Psoas muscle (tissue), 8 donors: Measurements from ENCODE around the gene EFCC1. TPM values are rescaled to one million over a fixed set of nuclear protein-coding genes. Genes with fewer than 3 reads are reported as not detected.

Experiments
- ATAC-seq, 4 donors: fragments of 200-7000 bp; cut with Tn5 transposase; one replicate each; pipeline ENCODE4 v1.9.1; 2020; ENCODE audit warnings: moderate library complexity in 3 of 4, mild to moderate bottlenecking in 2 of 4
- DNase-seq, 2 donors: peaks; one replicate each; pipeline ENCODE4 v3.0.0-alpha.2; 2020
- H3K27ac ChIP-seq: fragments of 200-600 bp; one replicate; pipeline ENCODE4 v1.8.0; 2022
- H3K27me3 ChIP-seq, 3 donors: fragments of 200-600 bp in 1 of 3; one replicate each; pipeline versions ENCODE4 v1.6.1 to v1.8.0; 2013 to 2022; ENCODE audit warnings: low read length in 2 of 3, mild to moderate bottlenecking in 2 of 3, moderate library complexity in 1 of 3; ENCODE audit not compliant: insufficient read depth in 3 of 3
- H3K36me3 ChIP-seq, 2 donors: fragments of 200-600 bp in 1 of 2; one replicate each; pipeline versions ENCODE4 v1.6.1 to v1.8.0; 2013 to 2022; ENCODE audit warnings: low read depth in 1 of 2, mild to moderate bottlenecking in 1 of 2, moderate library complexity in 1 of 2; ENCODE audit not compliant: insufficient read depth in 1 of 2
- H3K4me1 ChIP-seq: fragments of 200-600 bp; one replicate; pipeline ENCODE4 v1.8.0; 2022
- H3K4me3 ChIP-seq: fragments of 200-600 bp; one replicate; pipeline ENCODE4 v1.8.0; 2022; ENCODE audit warnings: mild to moderate bottlenecking
- H3K9me3 ChIP-seq: fragments of 200-600 bp; one replicate; pipeline ENCODE4 v1.8.0; 2022
- WGBS, 3 donors: extraction: QIAGEN DNeasy Blood & Tissue Kit; methylation state at CpG; one replicate each; pipeline versions ENCODE4 v1.1.6 to v1.1.7; 2013; 5-methylcytosine and 5-hydroxymethylcytosine counted together
- intact Hi-C, 2 donors: fragments of 100-400 bp; cut with DNase I; formaldehyde crosslinking; loops; one replicate each; pipeline versions ENCODE4 v1.11.0 to v1.14.2; 2022
- polyA plus RNA-seq, 3 donors: library from polyadenylated mRNA; stranded (reverse); fragments of 200-250 nt; gene quantifications; one replicate each; pipeline ENCODE4 v1.2.3, GENCODE V29; 2013
- total RNA-seq, 4 donors: library from RNA; stranded (reverse); fragmentation: NEBNext Ultra II Directional in 2 of 4; extraction: Animal tissue kit (Norgen Biotek cat#: 25700) in 2 of 4; gene quantifications; one replicate each; pipeline versions ENCODE4 v1.2.1 to v1.2.4, GENCODE V29; 2021 to 2023
- TF ChIP-seq, protein P1 (sequence below): fragments of 200-600 bp; IDR thresholded peaks from one replicate; pipeline ENCODE4 v1.8.0; 2022; ENCODE audit warnings: antibody characterized with exemption
- donor health status: healthy with polysubstance abuse.
- donor health status: DM: no; HTN: no; CAD: no; lungs with moderate emphysema.
- donor health status: Bipolar disorder and iron deficiency.
- donor health status: healthy.
- donor health status: DM: yes; HTN: yes; CAD: no.
- donor health status: DM: no; HTN: no; CAD: no.
- donor health status: DM: no; HTN: no; CAD: no.
- donor health status: DM: yes; HTN: yes; CAD: no.

Gene EFCC1
- total and polyA plus RNA-seq, 7 donors, result 0.11 to 1.5 (median 0.48) TPM

DNA sequence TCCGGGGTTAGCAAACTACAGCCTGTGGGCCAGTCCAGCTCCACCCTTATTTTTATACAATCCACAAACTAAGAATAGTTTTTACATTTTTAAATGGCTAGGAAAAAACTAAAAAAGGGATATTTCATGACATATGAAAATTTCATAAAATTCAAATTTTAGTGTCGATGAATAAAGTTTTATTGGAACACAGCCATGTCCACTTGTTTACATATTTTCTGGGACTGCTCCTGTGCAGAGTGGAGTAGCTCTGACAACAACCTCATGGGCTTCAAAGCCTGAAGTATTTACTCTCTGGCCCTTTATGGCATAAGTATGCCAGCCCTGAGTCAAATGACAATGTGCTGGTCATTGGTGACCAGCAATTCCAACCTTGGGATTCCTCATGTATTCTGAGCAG lies 17.2 kb downstream of the EFCC1 start:
- TF ChIP-seq, protein P1, sequence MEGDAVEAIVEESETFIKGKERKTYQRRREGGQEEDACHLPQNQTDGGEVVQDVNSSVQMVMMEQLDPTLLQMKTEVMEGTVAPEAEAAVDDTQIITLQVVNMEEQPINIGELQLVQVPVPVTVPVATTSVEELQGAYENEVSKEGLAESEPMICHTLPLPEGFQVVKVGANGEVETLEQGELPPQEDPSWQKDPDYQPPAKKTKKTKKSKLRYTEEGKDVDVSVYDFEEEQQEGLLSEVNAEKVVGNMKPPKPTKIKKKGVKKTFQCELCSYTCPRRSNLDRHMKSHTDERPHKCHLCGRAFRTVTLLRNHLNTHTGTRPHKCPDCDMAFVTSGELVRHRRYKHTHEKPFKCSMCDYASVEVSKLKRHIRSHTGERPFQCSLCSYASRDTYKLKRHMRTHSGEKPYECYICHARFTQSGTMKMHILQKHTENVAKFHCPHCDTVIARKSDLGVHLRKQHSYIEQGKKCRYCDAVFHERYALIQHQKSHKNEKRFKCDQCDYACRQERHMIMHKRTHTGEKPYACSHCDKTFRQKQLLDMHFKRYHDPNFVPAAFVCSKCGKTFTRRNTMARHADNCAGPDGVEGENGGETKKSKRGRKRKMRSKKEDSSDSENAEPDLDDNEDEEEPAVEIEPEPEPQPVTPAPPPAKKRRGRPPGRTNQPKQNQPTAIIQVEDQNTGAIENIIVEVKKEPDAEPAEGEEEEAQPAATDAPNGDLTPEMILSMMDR, result no peak
- no peaks in the 10 kb centered on the region for H3K27me3 ChIP-seq
- H3K4me3 ChIP-seq, result no peak overlapping the region
- no peaks in the 10 kb centered on the region for H3K9me3 ChIP-seq
- 51 to 74% (median 72%) methylated on average over 2 of the region's 2 CpGs for WGBS, 3 donors
- H3K36me3 ChIP-seq, result no peaks in the 10 kb centered on the region
- H3K4me1 ChIP-seq, result peaks cover 8% of the 10 kb centered on the region
- intact Hi-C loops, result no loop called here
- ATAC-seq (no peak), DNase-seq (no peak)
- H3K27ac ChIP-seq, result no peak overlapping the region

DNA sequence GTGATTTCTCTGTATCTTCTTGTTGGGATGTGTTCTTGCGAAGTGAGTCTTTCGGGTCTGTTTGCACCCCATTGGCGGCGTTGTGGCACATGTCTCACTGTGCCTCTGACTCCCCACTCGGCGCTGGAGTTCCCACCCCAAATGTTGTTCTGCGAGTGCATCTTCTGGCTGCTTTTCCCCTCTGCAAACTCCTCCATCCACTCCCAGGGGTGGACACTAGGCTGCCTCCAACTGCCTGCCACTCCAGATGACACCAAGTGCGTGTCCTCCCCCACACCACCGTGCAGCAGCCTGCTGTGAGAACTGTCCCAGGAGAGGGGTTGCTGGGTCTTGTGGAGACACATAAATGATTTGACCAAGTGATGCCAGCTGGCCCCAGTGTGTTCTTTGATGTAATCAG lies 17.6 kb downstream of the EFCC1 start:
- TF ChIP-seq, protein P1, result no peak
- Histone ChIP-seq H3K36me3 (no peaks in the 10 kb centered on the region), H3K9me3 (no peaks in the 10 kb centered on the region), H3K4me1 (peaks cover 8% of the 10 kb centered on the region), H3K27ac (no peak overlapping the region), H3K27me3 (no peaks in the 10 kb centered on the region), H3K4me3 (no peak overlapping the region)
- no peak for ATAC-seq
- no peak for DNase-seq
- WGBS, 3 donors, result 80 to 87% (median 87%) methylated on average over 9 of the region's 9 CpGs
- intact Hi-C loops, result no loop called here

DNA sequence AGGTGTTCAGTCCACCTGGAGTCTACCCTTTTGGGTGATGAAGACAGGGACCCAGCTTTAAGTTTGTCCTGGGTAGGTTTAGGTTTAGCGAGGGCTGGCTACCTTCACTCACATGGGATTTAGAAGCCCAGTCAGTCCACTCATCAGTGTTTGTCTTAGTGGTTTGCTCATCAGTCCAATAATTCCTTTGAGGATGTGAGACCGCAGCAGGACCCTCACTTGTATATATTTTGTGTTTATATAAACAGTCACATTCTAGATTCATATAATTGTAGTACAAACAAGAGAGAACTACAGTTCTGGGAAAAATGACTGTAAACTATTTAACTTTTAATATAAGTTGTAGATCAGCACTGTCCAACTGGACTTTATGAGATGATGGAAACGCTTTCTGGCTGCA lies 18.2 kb downstream of the EFCC1 start:
- TF ChIP-seq, protein P1, result no peak
- H3K9me3 ChIP-seq, result no peaks in the 10 kb centered on the region
- H3K4me1 ChIP-seq, result peaks cover 8% of the 10 kb centered on the region
- intact Hi-C loops, result no loop called here
- H3K36me3 ChIP-seq, result no peaks in the 10 kb centered on the region
- no peak overlapping the region for H3K27ac ChIP-seq
- no peak overlapping the region for H3K4me3 ChIP-seq
- ATAC-seq, result no peak
- H3K27me3 ChIP-seq, result no peaks in the 10 kb centered on the region
- WGBS, 3 donors, result 91 to 97% (median 93%) methylated on average over 3 of the region's 3 CpGs
- DNase-seq, result no peak

DNA sequence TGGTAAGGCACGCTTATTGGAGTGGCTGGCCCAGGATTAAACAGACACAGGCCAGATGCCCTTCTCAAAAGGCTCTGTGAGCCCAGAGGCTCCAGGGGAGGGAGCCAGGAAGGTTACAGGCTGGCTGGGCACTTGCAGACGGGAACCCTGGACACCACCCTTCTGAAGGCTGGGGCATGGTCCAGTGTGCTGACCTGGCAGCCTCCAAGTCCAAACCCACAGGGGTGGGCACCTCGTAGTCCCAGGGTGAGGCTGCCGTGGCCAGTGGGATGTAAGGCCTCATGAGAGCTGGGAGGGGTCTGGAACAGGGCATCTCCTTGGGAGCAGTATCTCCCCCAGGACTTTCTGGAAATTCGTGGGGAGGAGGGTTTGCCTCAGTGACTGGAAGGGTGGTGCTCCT lies 19.6 kb downstream of the EFCC1 start:
- Histone ChIP-seq H3K27ac (no peak overlapping the region), H3K4me1 (peaks cover 8% of the 10 kb centered on the region), H3K9me3 (no peaks in the 10 kb centered on the region), H3K27me3 (no peaks in the 10 kb centered on the region), H3K4me3 (no peak overlapping the region), H3K36me3 (no peaks in the 10 kb centered on the region)
- intact Hi-C loops, result no loop called here
- WGBS, 3 donors, result 61 to 71% (median 67%) methylated on average over 5 of the region's 5 CpGs
- DNase-seq (no peak), ATAC-seq (no peak)
- TF ChIP-seq, protein P1, result no peak

DNA sequence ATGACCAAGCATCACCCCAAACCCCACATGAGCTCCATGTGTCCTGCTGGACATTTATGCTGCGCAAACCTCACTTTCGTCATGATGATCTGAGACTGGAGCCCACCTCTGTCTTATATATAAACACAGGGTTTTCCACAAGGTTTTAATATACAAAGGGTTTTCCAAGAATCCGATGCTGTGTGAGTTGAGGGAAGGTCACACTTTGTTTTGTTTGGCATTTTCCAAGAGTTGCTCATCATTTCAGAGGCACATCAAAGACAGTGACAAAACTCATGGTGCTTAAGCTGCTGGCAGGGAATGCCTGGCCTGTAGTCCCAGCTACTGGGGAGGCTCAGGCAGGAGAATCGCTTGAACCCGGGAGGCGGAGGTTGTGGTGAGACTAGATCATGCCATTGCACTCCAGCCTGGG lies 20.0 kb downstream of the EFCC1 start:
- no peak for DNase-seq

More for the DNA sequence above, 20.0 kb downstream of the EFCC1 start:
- TF ChIP-seq, protein P1, result no peak
- Histone ChIP-seq H3K4me3 (no peak overlapping the region), H3K27ac (no peak overlapping the region), H3K27me3 (no peaks in the 10 kb centered on the region), H3K36me3 (no peaks in the 10 kb centered on the region), H3K9me3 (no peaks in the 10 kb centered on the region), H3K4me1 (peaks cover 6% of the 10 kb centered on the region)
- no peak for ATAC-seq
- 58 to 70% (median 60%) methylated on average over 6 of the region's 6 CpGs for WGBS, 3 donors
- intact Hi-C loops, result no loop called here
